ENCODE results near the gene GPD2.

Gene GPD2

GRCh38 chr2:156435718-156436496 lies at the start of gene GPD2:
Gene GPD2, plus strand, starts transcription at chr2:156436379. Its CDS starts 39,727 bp downstream, at chr2:156476106.
- Mint-ChIP-seq H3K36me3 (peaks cover 14% of the 10 kb centered on the region), H3K27ac (peak within 1 kb of the TSS; percentile 80), H3K4me3 (peak within 1 kb of the TSS; percentile 85), H3K27me3 (peaks cover 8% of the 10 kb centered on the region), H3K9me3 (no peaks in the 10 kb centered on the region), H3K4me1 (peaks cover 42% of the 10 kb centered on the region)
- DNase-seq = peak; percentile 76
- CTCF ChIA-PET = interaction anchor here (1.4 to 1.9 kb wide), 3 partner anchors 101 to 866 kb away, joined by 3 to 6 read pairs (median 5); no protein-coding TSS in a partner anchor

GRCh38 chr2:156394033-156394741 lies 42.0 kb upstream of the GPD2 start:
- peaks cover 16% of the 10 kb centered on the region for H3K4me1 Mint-ChIP-seq
- no peak overlapping the region for H3K4me3 Mint-ChIP-seq
- peaks cover 8% of the 10 kb centered on the region for H3K27me3 Mint-ChIP-seq
- CTCF ChIA-PET = no interaction called here
- no peak for DNase-seq
- peaks cover 2% of the 10 kb centered on the region for H3K9me3 Mint-ChIP-seq
- H3K36me3 Mint-ChIP-seq = no peaks in the 10 kb centered on the region
- H3K27ac Mint-ChIP-seq = no peak overlapping the region

GRCh38 chr2:156396126-156396525 lies 40.1 kb upstream of the GPD2 start:
- Mint-ChIP-seq H3K36me3 (peaks cover 2% of the 10 kb centered on the region), H3K27me3 (peaks cover 8% of the 10 kb centered on the region), H3K27ac (no peak overlapping the region), H3K4me3 (no peak overlapping the region), H3K9me3 (peaks cover 2% of the 10 kb centered on the region), H3K4me1 (peaks cover 26% of the 10 kb centered on the region)
- CTCF ChIA-PET = interaction anchor here (1.4 kb wide), 1 partner anchor 61 kb away, joined by 3 read pairs; no protein-coding TSS in a partner anchor
- DNase-seq = no peak

- CTCF ChIA-PET = interaction anchor here (1.4 kb wide), 1 partner anchor 62 kb away, joined by 3 read pairs; no protein-coding TSS in a partner anchor
- Mint-ChIP-seq H3K36me3 (peaks cover 2% of the 10 kb centered on the region), H3K4me3 (no peak overlapping the region), H3K27me3 (peaks cover 8% of the 10 kb centered on the region), H3K27ac (no peak overlapping the region), H3K4me1 (peaks cover 34% of the 10 kb centered on the region), H3K9me3 (peaks cover 2% of the 10 kb centered on the region)
- no peak for DNase-seq
Observed at GRCh38 chr2:156397229-156397628, 39.0 kb upstream of the GPD2 start.

- CTCF ChIA-PET = no interaction called here
- Mint-ChIP-seq H3K4me3 (no peak overlapping the region), H3K27ac (peak overlapping the region; percentile 65), H3K36me3 (peaks cover 2% of the 10 kb centered on the region), H3K9me3 (peaks cover 2% of the 10 kb centered on the region), H3K4me1 (peaks cover 34% of the 10 kb centered on the region), H3K27me3 (peaks cover 8% of the 10 kb centered on the region)
- DNase-seq = no peak
Observed at GRCh38 chr2:156398176-156398575, 38.0 kb upstream of the GPD2 start.

GRCh38 chr2:156399224-156399949 lies 36.8 kb upstream of the GPD2 start:
- H3K9me3 Mint-ChIP-seq = peaks cover 2% of the 10 kb centered on the region
- H3K4me1 Mint-ChIP-seq = peaks cover 34% of the 10 kb centered on the region
- peak overlapping the region; percentile 91 for H3K27ac Mint-ChIP-seq
- peaks cover 2% of the 10 kb centered on the region for H3K36me3 Mint-ChIP-seq
- CTCF ChIA-PET = interaction anchor here (0.9 to 1.9 kb wide), 3 partner anchors 59 to 188 kb away, joined by 3 to 15 read pairs (median 7); no protein-coding TSS in a partner anchor
- H3K27me3 Mint-ChIP-seq = peaks cover 8% of the 10 kb centered on the region
- no peak for DNase-seq
- peak overlapping the region; percentile 77 for H3K4me3 Mint-ChIP-seq

- H3K4me3 Mint-ChIP-seq = peak overlapping the region; percentile 77
- peak; percentile 50 for DNase-seq
Observed at GRCh38 chr2:156399950-156400705, 36.1 kb upstream of the GPD2 start.

GRCh38 chr2:156400706-156401678 lies 35.2 kb upstream of the GPD2 start:
- peaks cover 2% of the 10 kb centered on the region for H3K36me3 Mint-ChIP-seq
- peak overlapping the region; percentile 91 for H3K27ac Mint-ChIP-seq
- peaks cover 9% of the 10 kb centered on the region for H3K27me3 Mint-ChIP-seq
- CTCF ChIA-PET = interaction anchor here (0.7 to 1.9 kb wide), 3 partner anchors 32 to 66 kb away, joined by 3 to 15 read pairs (median 7); no protein-coding TSS in a partner anchor
- peaks cover 2% of the 10 kb centered on the region for H3K9me3 Mint-ChIP-seq
- H3K4me3 Mint-ChIP-seq = peak overlapping the region; percentile 77
- peaks cover 34% of the 10 kb centered on the region for H3K4me1 Mint-ChIP-seq
- DNase-seq = peak; percentile 80

More at GRCh38 chr2:156399950-156400705, 36.1 kb upstream of the GPD2 start:
- CTCF ChIA-PET = interaction anchor here (0.7 to 1.9 kb wide), 4 partner anchors 33 to 187 kb away, joined by 3 to 15 read pairs (median 5); no protein-coding TSS in a partner anchor
- H3K27me3 Mint-ChIP-seq = peaks cover 11% of the 10 kb centered on the region
- peaks cover 2% of the 10 kb centered on the region for H3K9me3 Mint-ChIP-seq
- peak overlapping the region; percentile 91 for H3K27ac Mint-ChIP-seq
- peaks cover 2% of the 10 kb centered on the region for H3K36me3 Mint-ChIP-seq
- peaks cover 34% of the 10 kb centered on the region for H3K4me1 Mint-ChIP-seq

- Mint-ChIP-seq H3K27me3 (peaks cover 6% of the 10 kb centered on the region), H3K4me1 (peaks cover 34% of the 10 kb centered on the region), H3K27ac (no peak overlapping the region), H3K36me3 (peaks cover 2% of the 10 kb centered on the region), H3K4me3 (no peak overlapping the region), H3K9me3 (peaks cover 2% of the 10 kb centered on the region)
- no peak for DNase-seq
- CTCF ChIA-PET = no interaction called here
Observed at GRCh38 chr2:156401861-156402260, 34.3 kb upstream of the GPD2 start.

- no peaks in the 10 kb centered on the region for H3K9me3 Mint-ChIP-seq
- peaks cover 19% of the 10 kb centered on the region for H3K27me3 Mint-ChIP-seq
- H3K4me3 Mint-ChIP-seq = no peak overlapping the region
- DNase-seq = no peak
- CTCF ChIA-PET = no interaction called here
- H3K4me1 Mint-ChIP-seq = peaks cover 8% of the 10 kb centered on the region
- peaks cover 2% of the 10 kb centered on the region for H3K36me3 Mint-ChIP-seq
- H3K27ac Mint-ChIP-seq = no peak overlapping the region
Observed at GRCh38 chr2:156405586-156405985, 30.6 kb upstream of the GPD2 start.

- CTCF ChIA-PET = no interaction called here
- Mint-ChIP-seq H3K36me3 (no peaks in the 10 kb centered on the region), H3K9me3 (no peaks in the 10 kb centered on the region)
Observed at GRCh38 chr2:156411835-156412234, 24.3 kb upstream of the GPD2 start.

GRCh38 chr2:156421851-156422250 lies 14.3 kb upstream of the GPD2 start:
- Mint-ChIP-seq H3K9me3 (no peaks in the 10 kb centered on the region), H3K4me1 (no peaks in the 10 kb centered on the region), H3K36me3 (no peaks in the 10 kb centered on the region), H3K27ac (no peak overlapping the region), H3K4me3 (no peak overlapping the region), H3K27me3 (peaks cover 22% of the 10 kb centered on the region)
- DNase-seq = no peak
- CTCF ChIA-PET = no interaction called here

More at GRCh38 chr2:156411835-156412234, 24.3 kb upstream of the GPD2 start:
- Mint-ChIP-seq H3K27ac (no peak overlapping the region), H3K4me1 (no peaks in the 10 kb centered on the region), H3K4me3 (no peak overlapping the region), H3K27me3 (peaks cover 23% of the 10 kb centered on the region)
- no peak for DNase-seq

All from activated naive CD4-positive, alpha-beta T cell treated with anti-CD3 and anti-CD28 coated beads, Interleukin-2, amount 10 ng/mL, durations not matched to agents 7 days and 5 days (primary cell).